T-cell (primary cell): Measurements from ENCODE around the gene ZNF267. TPM values are rescaled to one million over a fixed set of nuclear protein-coding genes. Genes with fewer than 3 reads are reported as not detected.

Source experiments
- ATAC-seq, 4 experiments: fragments of 200-7000 bp in 3 of 4; fragments of 150-1000 bp in 1 of 4; cut with Tn5 transposase; replicated peaks in 1 of 4; 1 replicate in 3 of 4; 2 replicates in 1 of 4; pipeline ENCODE4 v1.10.0; 2021; ENCODE audit warnings: moderate library complexity in 3 of 4, mild to moderate bottlenecking in 2 of 4, moderate number of reproducible peaks in 1 of 4
- CTCF ChIA-PET, 2 donors: fragments of 300-600 bp; sonication (Branson Sonifier 250); formaldehyde crosslinking; loops; one replicate each; lab custom pipeline; 2022; ENCODE audit warnings: antibody characterized with exemption in 2 of 2; lab: Charles Lee
- POLR2A ChIA-PET, 2 donors: fragments of 300-600 bp; sonication (Branson Sonifier 250); formaldehyde crosslinking; loops; one replicate each; lab custom pipeline; 2022; ENCODE audit warnings: antibody characterized with exemption in 2 of 2; lab: Charles Lee
- DNase-seq, 35 experiments: peaks; one replicate each; pipeline versions ENCODE4 v3.0.0 to v3.0.0-alpha.2; 2013 to 2023
- H3K27ac ChIP-seq: one replicate; pipeline ENCODE4 v1.5.1; 2013; ENCODE audit warnings: low read length
- H3K27me3 ChIP-seq, 2 experiments: replicated peaks in 1 of 2; 1 replicate in 1 of 2; 2 replicates in 1 of 2; pipeline versions ENCODE4 v1.6.1 to v1.7.0; 2013; ENCODE audit warnings: low read length in 1 of 2, mixed read lengths in 1 of 2; ENCODE audit not compliant: control insufficient read depth in 2 of 2, insufficient read depth in 2 of 2; ENCODE audit errors: extremely low read depth in 1 of 2
- H3K36me3 ChIP-seq, 2 donors: 1 replicate in 1 of 2; 2 replicates in 1 of 2; pipeline versions ENCODE4 v1.6.1 to v1.7.0; 2013; ENCODE audit warnings: low read length in 1 of 2; ENCODE audit not compliant: control insufficient read depth in 2 of 2, insufficient read depth in 1 of 2; ENCODE audit errors: extremely low read depth in 1 of 2
- H3K4me1 ChIP-seq, 2 experiments: 1 replicate in 1 of 2; 2 replicates in 1 of 2; pipeline versions ENCODE4 v1.6.1 to v1.7.0; 2013; ENCODE audit warnings: low read length in 2 of 2, mixed read lengths in 1 of 2; ENCODE audit not compliant: insufficient read depth in 2 of 2, control insufficient read depth in 1 of 2; ENCODE audit errors: extremely low read depth in 1 of 2
- H3K4me3 ChIP-seq, 2 donors: 1 replicate in 1 of 2; 2 replicates in 1 of 2; pipeline versions ENCODE4 v1.5.1 to v1.7.0; 2013; ENCODE audit warnings: mild to moderate bottlenecking in 2 of 2, low read length in 1 of 2, moderate library complexity in 1 of 2; ENCODE audit not compliant: control insufficient read depth in 1 of 2; ENCODE audit errors: extremely low read depth in 1 of 2
- H3K9me3 ChIP-seq: 2 replicates; pipeline ENCODE4 v1.7.0; 2013
- H3K27ac Mint-ChIP-seq, 2 donors: one replicate each; pipeline ENCODE4 v1.8.0; 2020 to 2021; ENCODE audit warnings: mild to moderate bottlenecking in 2 of 2, mixed read lengths in 2 of 2
- H3K27me3 Mint-ChIP-seq, 2 donors: one replicate each; pipeline ENCODE4 v1.8.0; 2021 to 2022; ENCODE audit warnings: mixed read lengths in 2 of 2
- H3K36me3 Mint-ChIP-seq: one replicate; pipeline ENCODE4 v1.8.0; 2021; ENCODE audit warnings: mixed read lengths
- H3K4me1 Mint-ChIP-seq, 3 donors: one replicate each; pipeline ENCODE4 v1.8.0; 2020 to 2022; ENCODE audit warnings: mixed read lengths in 3 of 3, mild to moderate bottlenecking in 1 of 3
- H3K4me3 Mint-ChIP-seq, 3 donors: one replicate each; pipeline ENCODE4 v1.8.0; 2020 to 2022; ENCODE audit warnings: mild to moderate bottlenecking in 3 of 3, mixed read lengths in 3 of 3, moderate library complexity in 3 of 3
- H3K9me3 Mint-ChIP-seq, 3 donors: one replicate each; pipeline ENCODE4 v1.8.0; 2020 to 2022; ENCODE audit warnings: mixed read lengths in 3 of 3
- WGBS: methylation state at CpG from one replicate; pipeline ENCODE4 v1.1.5; 2013; ENCODE audit warnings: missing lambda C conversion rate; ENCODE audit not compliant: insufficient coverage; 5-methylcytosine and 5-hydroxymethylcytosine counted together
- total RNA-seq, 35 experiments: library from RNA in 6 of 35; stranded (reverse) in 6 of 35; fragments of 120-200 nt in 1 of 35; gene quantifications; one replicate each; pipeline versions ENCODE4 v1.2.1 to v1.2.4 and lab custom pipeline; 2013 to 2026

ZNF267 gene
- total RNA-seq, 5 donors from 2014 or later (not counting 1 experiment from before 2014, with no cell fraction given): 35.0 to 46.9 (median 43.5) TPM

GRCh38 chr16:31870809-31871208 is 2.8 kb upstream of the ZNF267 start:
- ChIA-PET POLR2A (interaction anchor here in 1 of 2 donors (0.6 kb wide), 2 partner anchors 407 to 729 kb away, joined by 3 to 14 read pairs; no protein-coding TSS in a partner anchor), CTCF (no interaction called here)
- ATAC-seq: no peak
- Histone ChIP-seq H3K36me3 (no peaks in the 10 kb centered on the region), H3K4me1 (peaks cover 42 to 51% of the 10 kb centered on the region in 2 experiments), H3K27me3 (no peaks in the 10 kb centered on the region), H3K9me3 (no peaks in the 10 kb centered on the region), H3K4me3 (no peak overlapping the region), H3K27ac (no peak overlapping the region)
- DNase-seq: no peak
- Mint-ChIP-seq H3K27me3 (no peaks in the 10 kb centered on the region), H3K9me3 (no peaks in the 10 kb centered on the region), H3K27ac (peak overlapping the region; percentile 52 to 73), H3K36me3 (peaks cover 16% of the 10 kb centered on the region), H3K4me1 (peaks cover 48 to 63% (median 62%) of the 10 kb centered on the region in 3 donors), H3K4me3 (peak overlapping the region in 1 of 3 donors; percentile 47)
- WGBS: 86% methylated on average over 1 of the region's 2 CpGs

GRCh38 chr16:31871510-31871909 is 2.1 kb upstream of the ZNF267 start:
- Histone ChIP-seq H3K9me3 (no peaks in the 10 kb centered on the region), H3K36me3 (no peaks in the 10 kb centered on the region), H3K4me1 (peaks cover 49 to 56% of the 10 kb centered on the region in 2 experiments), H3K4me3 (no peak overlapping the region), H3K27me3 (no peaks in the 10 kb centered on the region), H3K27ac (no peak overlapping the region)
- WGBS: no CpG with 5 or more reads among the region's 3 CpGs
- Mint-ChIP-seq H3K27me3 (no peaks in the 10 kb centered on the region), H3K4me3 (no peak overlapping the region), H3K36me3 (peaks cover 19% of the 10 kb centered on the region), H3K9me3 (no peaks in the 10 kb centered on the region), H3K27ac (peak overlapping the region; percentile 6 to 31), H3K4me1 (peaks cover 55 to 70% (median 69%) of the 10 kb centered on the region in 3 donors)
- ATAC-seq (no peak), DNase-seq (no peak)
- ChIA-PET CTCF (no interaction called here), POLR2A (interaction anchor here in 1 of 2 donors (0.6 kb wide), 1 partner anchor 408 kb away, joined by 14 read pairs; no protein-coding TSS in a partner anchor)

GRCh38 chr16:31872201-31872600 is 1.4 kb upstream of the ZNF267 start:
- ATAC-seq: no peak
- peak overlapping the region; percentile 69 to 97 for H3K27ac Mint-ChIP-seq
- Histone ChIP-seq H3K36me3 (no peaks in the 10 kb centered on the region), H3K9me3 (no peaks in the 10 kb centered on the region), H3K4me3 (no peak overlapping the region), H3K27ac (no peak overlapping the region), H3K27me3 (no peaks in the 10 kb centered on the region), H3K4me1 (peaks cover 51 to 63% of the 10 kb centered on the region in 2 experiments)
- H3K36me3 Mint-ChIP-seq: peaks cover 21% of the 10 kb centered on the region
- WGBS: 94% methylated on average over 2 of the region's 6 CpGs
- DNase-seq: no peak
- peaks cover 62 to 77% (median 76%) of the 10 kb centered on the region in 3 donors for H3K4me1 Mint-ChIP-seq
- H3K4me3 Mint-ChIP-seq: peak overlapping the region in 2 of 3 donors; percentile 31 to 96
- H3K27me3 Mint-ChIP-seq: no peaks in the 10 kb centered on the region
- no peaks in the 10 kb centered on the region for H3K9me3 Mint-ChIP-seq
- CTCF ChIA-PET: no interaction called here
- POLR2A ChIA-PET: interaction anchor here in 1 of 2 donors (0.6 kb wide), 1 partner anchor 176 kb away, joined by 3 read pairs; no protein-coding TSS in a partner anchor

- Mint-ChIP-seq H3K4me3 (peak overlapping the region; percentile 92 to 96 (median 96)), H3K4me1 (peaks cover 72 to 85% (median 85%) of the 10 kb centered on the region in 3 donors), H3K27ac (peak overlapping the region; percentile 96 to 97), H3K9me3 (no peaks in the 10 kb centered on the region), H3K36me3 (peaks cover 41% of the 10 kb centered on the region), H3K27me3 (no peaks in the 10 kb centered on the region)
- ATAC-seq (peak in 2 of 4 experiments; percentile 3 to 4), DNase-seq (peak in 5 of 35 experiments; percentile 9 to 63 (median 22))
- H3K4me3 ChIP-seq: peak overlapping the region; percentile 93 to 97
- no peaks in the 10 kb centered on the region for H3K27me3 ChIP-seq
- WGBS: 2% methylated on average over 6 of the region's 14 CpGs
- H3K36me3 ChIP-seq: peaks cover 0 to 9% of the 10 kb centered on the region in 2 donors
- H3K9me3 ChIP-seq: no peaks in the 10 kb centered on the region
- H3K27ac ChIP-seq: peak overlapping the region; percentile 90
- ChIA-PET CTCF (interaction anchor here in 1 of 2 donors (0.5 to 2.0 kb wide), 2 partner anchors 15 to 415 kb away, joined by 3 to 5 read pairs; partner anchors contain the start of gene ARMC5), POLR2A (interaction anchor here in 1 of 2 donors (1.4 kb wide), 1 partner anchor 415 kb away, joined by 10 read pairs; the partner anchor contains the start of gene ARMC5)
- H3K4me1 ChIP-seq: peaks cover 46 to 71% of the 10 kb centered on the region in 2 experiments
These were observed 932 bp downstream of the ZNF267 start for GRCh38 chr16:31874366-31875111.

- peaks cover 47% of the 10 kb centered on the region for H3K36me3 Mint-ChIP-seq
- Histone ChIP-seq H3K36me3 (peaks cover 0 to 11% of the 10 kb centered on the region in 2 donors), H3K9me3 (no peaks in the 10 kb centered on the region), H3K27ac (peak overlapping the region; percentile 90), H3K4me1 (peaks cover 43 to 72% of the 10 kb centered on the region in 2 experiments), H3K27me3 (no peaks in the 10 kb centered on the region), H3K4me3 (peak overlapping the region in 1 of 2 donors; percentile 93)
- CTCF ChIA-PET: no interaction called here
- peaks cover 73 to 88% (median 88%) of the 10 kb centered on the region in 3 donors for H3K4me1 Mint-ChIP-seq
- H3K27ac Mint-ChIP-seq: peak overlapping the region; percentile 96 to 97
- H3K4me3 Mint-ChIP-seq: peak overlapping the region; percentile 92 to 96 (median 96)
- WGBS: no CpG with 5 or more reads among the region's 5 CpGs
- no peak for ATAC-seq
- H3K9me3 Mint-ChIP-seq: no peaks in the 10 kb centered on the region
- H3K27me3 Mint-ChIP-seq: no peaks in the 10 kb centered on the region
- POLR2A ChIA-PET: interaction anchor here in 1 of 2 donors (0.6 kb wide), 1 partner anchor 415 kb away, joined by 3 read pairs; no protein-coding TSS in a partner anchor
- DNase-seq: peak in 1 of 35 experiments; percentile 28
These were observed 1.7 kb downstream of the ZNF267 start for GRCh38 chr16:31875112-31875803.
